Natural killer cell treated with Interleukin-12 subunit alpha and Interleukin-12 subunit beta and Interleukin-15 and Interleukin-18, amount 100 ng/mL, for 72 hours (primary cell): ENCODE data around the gene BMP7. TPM values are rescaled to one million over a fixed set of nuclear protein-coding genes. Genes with fewer than 3 reads are reported as not detected.
A peak's percentile ranks its signal among the peaks of the same experiment; 100 is the strongest.

Experiments
- ATAC-seq, 2 donors: fragments of 150-1000 bp; cut with Tn5 transposase in 1 of 2; sonication (Bioruptor Pico), chemical (Tn5 transposase) in 1 of 2; 2 replicates each; pipeline ENCODE4 v1.10.0; 2021
- DNase-seq: peaks from one replicate; pipeline ENCODE4 v3.0.0; 2022; ENCODE audit warnings: low spot score
- H3K27ac Mint-ChIP-seq, 2 donors: 1 replicate in 1 of 2; 2 replicates in 1 of 2; pipeline ENCODE4 v1.8.0; 2022; ENCODE audit warnings: mixed read lengths in 2 of 2, mild to moderate bottlenecking in 1 of 2, moderate library complexity in 1 of 2
- H3K27me3 Mint-ChIP-seq, 2 donors: 1 replicate in 1 of 2; 2 replicates in 1 of 2; pipeline ENCODE4 v1.8.0; 2022; ENCODE audit warnings: mixed read lengths in 2 of 2
- H3K36me3 Mint-ChIP-seq: one replicate; pipeline ENCODE4 v1.8.0; 2022; ENCODE audit warnings: mixed read lengths
- H3K4me1 Mint-ChIP-seq, 2 donors: 1 replicate in 1 of 2; 2 replicates in 1 of 2; pipeline ENCODE4 v1.8.0; 2022; ENCODE audit warnings: low read depth in 2 of 2, mixed read lengths in 2 of 2, mild to moderate bottlenecking in 1 of 2
- H3K4me3 Mint-ChIP-seq: one replicate; pipeline ENCODE4 v1.8.0; 2022; ENCODE audit warnings: mixed read lengths
- H3K9me3 Mint-ChIP-seq: 2 replicates; pipeline ENCODE4 v1.8.0; 2022; ENCODE audit warnings: mixed read lengths
- total RNA-seq, 2 donors: library from RNA; stranded (reverse); gene quantifications; one replicate each; pipeline ENCODE4 v1.2.3, GENCODE V29; 2022

Gene BMP7
- total RNA-seq, 2 donors from 2014 or later, result not detected

GRCh38 chr20:57209413-57209812 is 57.0 kb downstream of the BMP7 start:
- peaks cover 17 to 19% of the 10 kb centered on the region in 2 donors for H3K27me3 Mint-ChIP-seq
- ATAC-seq, result no peak
- no peaks in the 10 kb centered on the region for H3K9me3 Mint-ChIP-seq

GRCh38 chr20:57208198-57208597 is 58.2 kb downstream of the BMP7 start:
- ATAC-seq, result peak in 1 of 2 donors; percentile 59
- no peak overlapping the region for H3K4me3 Mint-ChIP-seq
- H3K9me3 Mint-ChIP-seq, result no peaks in the 10 kb centered on the region
- H3K36me3 Mint-ChIP-seq, result no peaks in the 10 kb centered on the region
- H3K4me1 Mint-ChIP-seq, result peaks cover 0 to 6% of the 10 kb centered on the region in 2 donors
- peaks cover 20 to 24% of the 10 kb centered on the region in 2 donors for H3K27me3 Mint-ChIP-seq
- no peak overlapping the region for H3K27ac Mint-ChIP-seq
- DNase-seq, result peak; percentile 16

More at GRCh38 chr20:57209413-57209812, 57.0 kb downstream of the BMP7 start:
- Mint-ChIP-seq H3K27ac (no peak overlapping the region), H3K36me3 (no peaks in the 10 kb centered on the region), H3K4me1 (peaks cover 0 to 6% of the 10 kb centered on the region in 2 donors), H3K4me3 (no peak overlapping the region)
- no peak for DNase-seq

GRCh38 chr20:57207251-57207650 is 59.2 kb downstream of the BMP7 start:
- Mint-ChIP-seq H3K4me1 (peaks cover 0 to 6% of the 10 kb centered on the region in 2 donors), H3K27ac (no peak overlapping the region), H3K9me3 (no peaks in the 10 kb centered on the region), H3K36me3 (no peaks in the 10 kb centered on the region), H3K27me3 (peaks cover 20 to 30% of the 10 kb centered on the region in 2 donors), H3K4me3 (no peak overlapping the region)
- ATAC-seq, result no peak
- DNase-seq, result no peak

- Mint-ChIP-seq H3K36me3 (no peaks in the 10 kb centered on the region), H3K4me1 (peaks cover 0 to 6% of the 10 kb centered on the region in 2 donors), H3K27ac (no peak overlapping the region), H3K9me3 (no peaks in the 10 kb centered on the region), H3K4me3 (no peak overlapping the region), H3K27me3 (peaks cover 19 to 21% of the 10 kb centered on the region in 2 donors)
- no peak for ATAC-seq
- no peak for DNase-seq
These were observed 60.7 kb downstream of the BMP7 start for GRCh38 chr20:57205606-57206219.

DNA sequence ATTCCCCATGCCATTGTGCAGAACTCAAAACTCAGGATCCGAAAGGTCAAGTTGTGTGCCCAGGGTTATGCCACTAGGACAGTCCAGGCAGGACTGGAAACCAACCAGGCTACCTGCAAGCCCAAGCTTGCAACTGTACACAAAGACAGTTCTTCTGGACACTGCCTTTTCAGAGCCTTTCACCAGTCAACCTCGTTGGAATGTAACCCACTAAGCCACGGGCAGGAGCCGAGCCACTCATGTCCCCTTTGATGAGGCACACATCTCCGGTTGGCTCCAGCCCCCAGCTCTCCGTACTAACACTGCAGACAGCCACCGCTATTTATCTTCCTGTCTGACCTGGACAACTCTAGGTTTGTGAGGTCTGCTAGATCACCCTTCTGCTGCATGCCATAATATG is 62.5 kb downstream of the BMP7 start:
- Mint-ChIP-seq H3K4me1 (peaks cover 0 to 6% of the 10 kb centered on the region in 2 donors), H3K27ac (no peak overlapping the region), H3K36me3 (no peaks in the 10 kb centered on the region), H3K9me3 (no peaks in the 10 kb centered on the region), H3K4me3 (no peak overlapping the region), H3K27me3 (peaks cover 19 to 21% of the 10 kb centered on the region in 2 donors)
- DNase-seq, result no peak
- ATAC-seq, result no peak

DNA sequence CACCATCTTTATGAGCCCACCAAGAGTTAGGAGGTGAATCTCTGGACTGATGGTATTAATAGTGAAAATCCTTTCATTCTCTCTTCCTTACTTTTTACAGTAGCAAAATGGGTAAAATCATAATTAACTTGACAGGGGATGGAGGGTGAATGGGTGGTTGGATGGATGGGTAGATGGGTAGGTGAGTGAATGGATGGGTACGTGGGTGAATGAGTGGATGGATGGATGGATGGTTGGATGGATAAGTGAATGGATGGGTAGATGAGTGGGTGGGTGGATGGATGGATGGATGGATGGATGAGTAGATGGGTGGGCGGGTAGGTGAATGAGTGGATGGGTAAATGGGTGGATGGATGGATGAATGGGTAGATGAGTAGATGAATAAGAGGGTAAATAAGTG is 63.2 kb downstream of the BMP7 start:
- DNase-seq (no peak), ATAC-seq (no peak)
- Mint-ChIP-seq H3K4me3 (no peak overlapping the region), H3K9me3 (no peaks in the 10 kb centered on the region), H3K36me3 (no peaks in the 10 kb centered on the region), H3K4me1 (peaks cover 0 to 2% of the 10 kb centered on the region in 2 donors), H3K27me3 (peaks cover 19 to 21% of the 10 kb centered on the region in 2 donors), H3K27ac (no peak overlapping the region)

GRCh38 chr20:57202309-57202708 is 64.1 kb downstream of the BMP7 start:
- DNase-seq (no peak), ATAC-seq (no peak)
- no peak overlapping the region for H3K4me3 Mint-ChIP-seq
- peaks cover 18 to 19% of the 10 kb centered on the region in 2 donors for H3K27me3 Mint-ChIP-seq
- no peaks in the 10 kb centered on the region for H3K9me3 Mint-ChIP-seq
- no peaks in the 10 kb centered on the region for H3K4me1 Mint-ChIP-seq
- H3K36me3 Mint-ChIP-seq, result no peaks in the 10 kb centered on the region
- no peak overlapping the region for H3K27ac Mint-ChIP-seq

GRCh38 chr20:57200882-57201695 is 65.4 kb downstream of the BMP7 start:
- no peak for DNase-seq
- Mint-ChIP-seq H3K36me3 (no peaks in the 10 kb centered on the region), H3K27ac (no peak overlapping the region), H3K27me3 (peaks cover 12 to 14% of the 10 kb centered on the region in 2 donors), H3K9me3 (no peaks in the 10 kb centered on the region), H3K4me1 (no peaks in the 10 kb centered on the region), H3K4me3 (no peak overlapping the region)
- no peak for ATAC-seq

- Mint-ChIP-seq H3K9me3 (no peaks in the 10 kb centered on the region), H3K36me3 (no peaks in the 10 kb centered on the region), H3K4me1 (no peaks in the 10 kb centered on the region), H3K27ac (no peak overlapping the region), H3K4me3 (no peak overlapping the region), H3K27me3 (peaks cover 6 to 12% of the 10 kb centered on the region in 2 donors)
- ATAC-seq (no peak), DNase-seq (no peak)
These were observed 66.6 kb downstream of the BMP7 start for GRCh38 chr20:57199656-57200405.

GRCh38 chr20:57198132-57199072 is 68.0 kb downstream of the BMP7 start:
- Mint-ChIP-seq H3K4me1 (no peaks in the 10 kb centered on the region), H3K9me3 (no peaks in the 10 kb centered on the region), H3K27ac (no peak overlapping the region), H3K27me3 (peaks cover 6 to 9% of the 10 kb centered on the region in 2 donors), H3K36me3 (no peaks in the 10 kb centered on the region), H3K4me3 (no peak overlapping the region)
- ATAC-seq (no peak), DNase-seq (no peak)

GRCh38 chr20:57197352-57198131 is 68.9 kb downstream of the BMP7 start:
- DNase-seq (no peak), ATAC-seq (no peak)
- Mint-ChIP-seq H3K27ac (no peak overlapping the region), H3K9me3 (no peaks in the 10 kb centered on the region), H3K4me1 (no peaks in the 10 kb centered on the region), H3K36me3 (no peaks in the 10 kb centered on the region), H3K4me3 (no peak overlapping the region), H3K27me3 (peaks cover under 1 to 6% of the 10 kb centered on the region in 2 donors)

GRCh38 chr20:57195469-57196100 is 70.9 kb downstream of the BMP7 start:
- H3K9me3 Mint-ChIP-seq, result no peaks in the 10 kb centered on the region
- peaks cover 0 to 5% of the 10 kb centered on the region in 2 donors for H3K27me3 Mint-ChIP-seq
- H3K4me1 Mint-ChIP-seq, result no peaks in the 10 kb centered on the region
- ATAC-seq (no peak), DNase-seq (no peak)
- H3K36me3 Mint-ChIP-seq, result no peaks in the 10 kb centered on the region
- H3K4me3 Mint-ChIP-seq, result no peak overlapping the region
- no peak overlapping the region for H3K27ac Mint-ChIP-seq
